ENCODE data around the gene RAP1A.

The RAP1A gene

DNA sequence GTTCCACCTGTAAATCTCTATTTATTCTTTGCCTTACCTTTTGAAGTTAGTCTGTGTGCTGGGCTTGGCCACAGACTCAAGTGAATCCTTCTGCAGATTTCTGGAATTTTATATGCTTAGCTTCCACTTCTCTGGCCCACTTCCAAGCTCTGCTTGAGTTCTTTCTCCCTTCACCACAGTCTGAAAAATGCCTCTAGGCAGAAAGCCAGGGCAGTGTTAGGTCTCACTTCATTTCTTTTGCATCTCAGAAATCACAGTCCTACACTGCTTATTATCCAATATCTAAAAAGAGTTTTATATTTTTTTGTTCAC is 70.7 kb downstream of the RAP1A start:
- TF ChIP-seq, protein P1, sequence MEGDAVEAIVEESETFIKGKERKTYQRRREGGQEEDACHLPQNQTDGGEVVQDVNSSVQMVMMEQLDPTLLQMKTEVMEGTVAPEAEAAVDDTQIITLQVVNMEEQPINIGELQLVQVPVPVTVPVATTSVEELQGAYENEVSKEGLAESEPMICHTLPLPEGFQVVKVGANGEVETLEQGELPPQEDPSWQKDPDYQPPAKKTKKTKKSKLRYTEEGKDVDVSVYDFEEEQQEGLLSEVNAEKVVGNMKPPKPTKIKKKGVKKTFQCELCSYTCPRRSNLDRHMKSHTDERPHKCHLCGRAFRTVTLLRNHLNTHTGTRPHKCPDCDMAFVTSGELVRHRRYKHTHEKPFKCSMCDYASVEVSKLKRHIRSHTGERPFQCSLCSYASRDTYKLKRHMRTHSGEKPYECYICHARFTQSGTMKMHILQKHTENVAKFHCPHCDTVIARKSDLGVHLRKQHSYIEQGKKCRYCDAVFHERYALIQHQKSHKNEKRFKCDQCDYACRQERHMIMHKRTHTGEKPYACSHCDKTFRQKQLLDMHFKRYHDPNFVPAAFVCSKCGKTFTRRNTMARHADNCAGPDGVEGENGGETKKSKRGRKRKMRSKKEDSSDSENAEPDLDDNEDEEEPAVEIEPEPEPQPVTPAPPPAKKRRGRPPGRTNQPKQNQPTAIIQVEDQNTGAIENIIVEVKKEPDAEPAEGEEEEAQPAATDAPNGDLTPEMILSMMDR (IDR thresholded peaks at IDR 0.05; ENCODE audit: poor library complexity, severe bottlenecking), result no peak
- no peaks in the 10 kb centered on the region for H3K27me3 ChIP-seq (ENCODE audit: insufficient read depth, poor library complexity, severe bottlenecking)
- ATAC-seq (ENCODE audit: low read depth), result 0 out of 3 replicates have a peak, but pooled peaks have one; percentile 17
- no peaks in the 10 kb centered on the region for H3K9me3 ChIP-seq (ENCODE audit: severe bottlenecking)
- H3K27ac ChIP-seq (ENCODE audit: poor library complexity, severe bottlenecking), result no peak overlapping the region
- no peaks in the 10 kb centered on the region for H3K4me1 ChIP-seq (ENCODE audit: insufficient read depth, poor library complexity, severe bottlenecking)
- peaks cover 30% of the 10 kb centered on the region for H3K36me3 ChIP-seq (ENCODE audit: low read depth)
- no peak overlapping the region for H3K4me3 ChIP-seq (ENCODE audit: severe bottlenecking)
- no peak for DNase-seq (ENCODE audit: low spot score)

DNA sequence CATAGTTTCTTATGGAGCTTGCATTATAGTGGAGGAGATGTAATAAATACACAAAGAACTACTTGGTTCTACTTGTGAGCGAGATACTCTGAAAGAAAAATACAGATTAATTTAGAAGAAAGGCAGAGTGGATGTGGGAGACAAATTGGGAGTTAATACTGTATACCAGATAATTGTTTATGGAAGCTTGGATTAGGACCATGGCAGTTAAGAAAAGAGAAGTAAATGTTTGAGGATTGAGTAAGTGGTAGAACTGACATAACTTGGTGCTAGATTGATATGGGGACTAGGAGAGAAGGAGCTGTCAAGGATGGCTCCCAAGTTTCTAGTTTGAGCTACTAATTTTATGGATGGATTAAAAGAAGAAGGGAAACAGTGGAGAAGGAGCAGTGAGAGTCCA is 72.3 kb downstream of the RAP1A start:
- TF ChIP-seq, protein P1 (IDR thresholded peaks at IDR 0.05; ENCODE audit: poor library complexity, severe bottlenecking), result no peak
- DNase-seq (ENCODE audit: low spot score) (no peak), ATAC-seq (ENCODE audit: low read depth) (no peak)
- H3K9me3 ChIP-seq (ENCODE audit: severe bottlenecking), result no peaks in the 10 kb centered on the region
- no peak overlapping the region for H3K4me3 ChIP-seq (ENCODE audit: severe bottlenecking)
- H3K27ac ChIP-seq (ENCODE audit: poor library complexity, severe bottlenecking), result no peak overlapping the region
- H3K36me3 ChIP-seq (ENCODE audit: low read depth), result peaks cover 36% of the 10 kb centered on the region
- no peaks in the 10 kb centered on the region for H3K4me1 ChIP-seq (ENCODE audit: insufficient read depth, poor library complexity, severe bottlenecking)
- H3K27me3 ChIP-seq (ENCODE audit: insufficient read depth, poor library complexity, severe bottlenecking), result no peaks in the 10 kb centered on the region

DNA sequence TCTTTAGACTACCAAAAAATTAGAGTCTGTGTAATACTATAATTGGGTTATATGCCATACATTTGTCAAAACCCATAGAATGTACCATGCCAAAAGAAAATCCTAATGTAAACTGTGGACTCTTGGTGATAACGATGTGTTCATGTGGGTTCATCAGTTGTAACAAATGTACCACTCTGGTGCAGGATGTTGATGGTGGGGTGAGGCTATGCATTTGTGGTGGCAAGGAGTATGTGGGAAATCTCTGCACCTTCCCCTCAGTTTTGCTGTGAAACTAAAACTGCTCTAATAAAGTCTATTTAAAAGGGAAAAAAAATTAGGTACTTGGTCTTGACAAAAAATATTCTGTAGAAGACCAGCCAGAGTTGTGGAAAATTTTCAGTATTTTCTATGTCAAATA is 76.2 kb downstream of the RAP1A start:
- no peak overlapping the region for H3K4me3 ChIP-seq (ENCODE audit: severe bottlenecking)
- H3K4me1 ChIP-seq (ENCODE audit: insufficient read depth, poor library complexity, severe bottlenecking), result no peaks in the 10 kb centered on the region
- DNase-seq (ENCODE audit: low spot score), result no peak
- no peaks in the 10 kb centered on the region for H3K9me3 ChIP-seq (ENCODE audit: severe bottlenecking)
- TF ChIP-seq, protein P1 (IDR thresholded peaks at IDR 0.05; ENCODE audit: poor library complexity, severe bottlenecking), result no peak
- H3K27ac ChIP-seq (ENCODE audit: poor library complexity, severe bottlenecking), result no peak overlapping the region
- no peak for ATAC-seq (ENCODE audit: low read depth)
- H3K36me3 ChIP-seq (ENCODE audit: low read depth), result peaks cover 63% of the 10 kb centered on the region
- no peaks in the 10 kb centered on the region for H3K27me3 ChIP-seq (ENCODE audit: insufficient read depth, poor library complexity, severe bottlenecking)

DNA sequence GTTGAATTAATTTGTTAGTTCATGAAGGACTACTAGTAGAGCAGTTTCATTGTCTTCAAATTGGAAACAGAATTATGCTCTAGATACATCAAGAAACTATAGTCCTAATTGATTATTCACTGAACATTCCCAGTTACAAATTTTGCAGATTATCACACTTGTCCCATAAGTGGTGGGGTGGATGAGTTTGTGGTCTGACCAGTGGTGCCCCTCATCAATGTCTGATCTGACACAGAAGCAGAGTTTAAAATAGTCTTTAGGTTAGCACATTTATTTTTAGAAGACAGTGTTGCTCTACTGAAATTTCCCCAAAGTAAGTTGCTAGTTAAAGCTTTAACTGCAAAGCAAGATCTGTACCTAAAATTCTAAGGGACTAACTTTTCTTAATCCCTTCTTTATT is 76.7 kb downstream of the RAP1A start:
- Histone ChIP-seq H3K4me1 (ENCODE audit: insufficient read depth, poor library complexity, severe bottlenecking) (no peaks in the 10 kb centered on the region), H3K27me3 (ENCODE audit: insufficient read depth, poor library complexity, severe bottlenecking) (no peaks in the 10 kb centered on the region), H3K9me3 (ENCODE audit: severe bottlenecking) (no peaks in the 10 kb centered on the region), H3K36me3 (ENCODE audit: low read depth) (peaks cover 58% of the 10 kb centered on the region), H3K27ac (ENCODE audit: poor library complexity, severe bottlenecking) (no peak overlapping the region), H3K4me3 (ENCODE audit: severe bottlenecking) (no peak overlapping the region)
- TF ChIP-seq, protein P1 (IDR thresholded peaks at IDR 0.05; ENCODE audit: poor library complexity, severe bottlenecking), result no peak
- ATAC-seq (ENCODE audit: low read depth), result no peak
- no peak for DNase-seq (ENCODE audit: low spot score)

DNA sequence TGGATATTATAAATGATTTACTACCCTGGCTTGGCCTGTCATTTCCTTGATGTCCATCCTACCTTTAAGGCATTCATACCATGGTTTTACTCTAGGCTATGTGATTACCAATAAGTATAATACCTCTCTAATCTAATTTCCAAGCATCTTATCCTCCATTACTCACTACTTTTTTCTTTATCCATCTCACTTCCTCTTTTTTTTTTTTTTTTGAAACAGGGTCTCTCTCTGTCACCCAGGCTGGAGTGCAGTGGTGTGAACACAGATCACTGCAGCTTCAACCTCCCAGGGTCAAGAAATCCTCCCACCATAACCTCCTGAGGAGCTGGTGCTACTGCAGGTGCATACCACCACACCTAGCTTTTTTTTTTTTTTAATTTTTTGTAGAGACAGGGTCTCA is 79.7 kb downstream of the RAP1A start:
- Histone ChIP-seq H3K27me3 (ENCODE audit: insufficient read depth, poor library complexity, severe bottlenecking) (no peaks in the 10 kb centered on the region), H3K4me1 (ENCODE audit: insufficient read depth, poor library complexity, severe bottlenecking) (peaks cover 5% of the 10 kb centered on the region), H3K27ac (ENCODE audit: poor library complexity, severe bottlenecking) (no peak overlapping the region), H3K9me3 (ENCODE audit: severe bottlenecking) (no peaks in the 10 kb centered on the region), H3K36me3 (ENCODE audit: low read depth) (peaks cover 56% of the 10 kb centered on the region), H3K4me3 (ENCODE audit: severe bottlenecking) (no peak overlapping the region)
- TF ChIP-seq, protein P1 (IDR thresholded peaks at IDR 0.05; ENCODE audit: poor library complexity, severe bottlenecking), result no peak
- DNase-seq (ENCODE audit: low spot score), result no peak
- ATAC-seq (ENCODE audit: low read depth), result no peak

Measured in RWPE2 (cell line).